Mesenchymal stem cell (in vitro differentiated cells and primary cell): ENCODE data around the gene ANAPC5.

Experiments
- DNase-seq: peaks from one replicate; pipeline ENCODE4 v3.0.0-alpha.2; 2013
- H2AFZ ChIP-seq: one replicate; pipeline ENCODE4 v1.6.1; 2013; ENCODE audit warnings: low read depth, mild to moderate bottlenecking, control low read depth, inconsistent platforms, low read length, moderate library complexity
- H2AK5ac ChIP-seq: 2 replicates; pipeline ENCODE4 v1.6.1; 2013; ENCODE audit warnings: low read length, moderate library complexity, mild to moderate bottlenecking, inconsistent platforms; ENCODE audit not compliant: severe bottlenecking
- H2BK120ac ChIP-seq: one replicate; pipeline ENCODE4 v1.6.1; 2013; ENCODE audit warnings: low read depth, mild to moderate bottlenecking, inconsistent platforms, low read length, moderate library complexity
- H2BK12ac ChIP-seq, 2 experiments: one replicate each; pipeline ENCODE4 v1.6.1; 2013; ENCODE audit warnings: inconsistent platforms in 2 of 2, low read length in 2 of 2, mild to moderate bottlenecking in 2 of 2, moderate library complexity in 2 of 2, control low read depth in 1 of 2
- H2BK15ac ChIP-seq: one replicate; pipeline ENCODE4 v1.6.1; 2013; ENCODE audit warnings: mild to moderate bottlenecking, low read depth, inconsistent platforms; ENCODE audit not compliant: poor library complexity, severe bottlenecking
- H2BK5ac ChIP-seq: 2 replicates; pipeline ENCODE4 v1.6.1; 2013; ENCODE audit warnings: low read depth, mild to moderate bottlenecking, low read length, control low read depth, inconsistent platforms; ENCODE audit not compliant: poor library complexity, severe bottlenecking
- H3K14ac ChIP-seq, 2 experiments: one replicate each; pipeline ENCODE4 v1.6.1; 2013; ENCODE audit warnings: inconsistent platforms in 2 of 2, low read length in 2 of 2, control low read depth in 1 of 2, mild to moderate bottlenecking in 1 of 2, moderate library complexity in 1 of 2
- H3K18ac ChIP-seq, 2 experiments: one replicate each; pipeline ENCODE4 v1.6.1; 2013; ENCODE audit warnings: inconsistent platforms in 2 of 2, low read length in 2 of 2, control low read depth in 1 of 2, low read depth in 1 of 2, mild to moderate bottlenecking in 1 of 2
- H3K23ac ChIP-seq, 2 experiments: one replicate each; pipeline ENCODE4 v1.6.1; 2013; ENCODE audit warnings: inconsistent platforms in 2 of 2, low read length in 2 of 2, mild to moderate bottlenecking in 2 of 2, moderate library complexity in 2 of 2, control low read depth in 1 of 2
- H3K27ac ChIP-seq: 2 replicates; pipeline ENCODE4 v1.5.1; 2013; ENCODE audit warnings: mild to moderate bottlenecking, moderate library complexity, low read length, control low read depth, inconsistent platforms; ENCODE audit not compliant: poor library complexity, severe bottlenecking
- H3K27me3 ChIP-seq, 2 experiments: 2 replicates each; pipeline versions ENCODE4 v1.6.1 to v1.7.0; 2013; ENCODE audit warnings: low read length in 2 of 2, mild to moderate bottlenecking in 2 of 2, moderate library complexity in 2 of 2, control low read depth in 1 of 2, inconsistent platforms in 1 of 2; ENCODE audit not compliant: control insufficient read depth in 1 of 2, insufficient read depth in 1 of 2
- H3K36me3 ChIP-seq, 2 experiments: 2 replicates each; pipeline versions ENCODE4 v1.6.1 to v1.7.0; 2013; ENCODE audit warnings: low read length in 2 of 2, control low read depth in 1 of 2, inconsistent platforms in 1 of 2, low read depth in 1 of 2, mild to moderate bottlenecking in 1 of 2; ENCODE audit not compliant: insufficient read depth in 2 of 2, control insufficient read depth in 1 of 2
- H3K4ac ChIP-seq, 2 experiments: one replicate each; pipeline ENCODE4 v1.6.1; 2013; ENCODE audit warnings: inconsistent platforms in 2 of 2, low read length in 2 of 2, mild to moderate bottlenecking in 2 of 2, moderate library complexity in 2 of 2, control low read depth in 1 of 2, low read depth in 1 of 2
- H3K4me1 ChIP-seq: 2 replicates; pipeline ENCODE4 v1.6.1; 2013; ENCODE audit warnings: low read depth, low read length, control low read depth; ENCODE audit not compliant: control insufficient read depth, insufficient read depth
- H3K4me2 ChIP-seq: 2 replicates; pipeline ENCODE4 v1.6.1; 2013; ENCODE audit warnings: low read length, mild to moderate bottlenecking, inconsistent platforms; ENCODE audit not compliant: poor library complexity, severe bottlenecking
- H3K4me3 ChIP-seq, 2 experiments: 2 replicates each; pipeline versions ENCODE4 v1.5.1 to v1.7.0; 2013; ENCODE audit warnings: low read length in 2 of 2, mild to moderate bottlenecking in 2 of 2, control low read depth in 1 of 2, low read depth in 1 of 2; ENCODE audit not compliant: insufficient read depth in 1 of 2
- H3K79me1 ChIP-seq: replicated peaks from 2 replicates; pipeline ENCODE4 v1.6.1; 2013; ENCODE audit warnings: mild to moderate bottlenecking, control low read depth, low read length, inconsistent platforms; ENCODE audit not compliant: poor library complexity, severe bottlenecking
- H3K9ac ChIP-seq: 2 replicates; pipeline ENCODE4 v1.7.0; 2013; ENCODE audit warnings: mild to moderate bottlenecking, low read length, moderate library complexity
- H3K9me3 ChIP-seq: 2 replicates; pipeline ENCODE4 v1.7.0; 2013; ENCODE audit warnings: mild to moderate bottlenecking, low read length; ENCODE audit not compliant: control insufficient read depth
- H4K8ac ChIP-seq: one replicate; pipeline ENCODE4 v1.6.1; 2013; ENCODE audit warnings: inconsistent platforms, mild to moderate bottlenecking, low read length, moderate library complexity
- H4K91ac ChIP-seq: one replicate; pipeline ENCODE4 v1.6.1; 2013; ENCODE audit warnings: mild to moderate bottlenecking, low read length, inconsistent platforms
- WGBS: methylation state at CpG from one replicate; pipeline ENCODE4 v1.1.7; 2013; ENCODE audit warnings: mixed read lengths; 5-methylcytosine and 5-hydroxymethylcytosine counted together

Gene ANAPC5

GRCh38 chr12:121356657-121357056 lies 4.4 kb upstream of the ANAPC5 start:
- Histone ChIP-seq H2BK15ac (no peak overlapping the region), H2BK120ac (no peak overlapping the region), H3K9me3 (no peaks in the 10 kb centered on the region), H2BK12ac (no peak overlapping the region), H2BK5ac (no peak overlapping the region), H3K27me3 (no peaks in the 10 kb centered on the region), H3K18ac (no peak overlapping the region), H3K4me2 (no peak overlapping the region), H3K36me3 (no peaks in the 10 kb centered on the region), H3K79me1 (no peaks in the 10 kb centered on the region), H3K4ac (no peak overlapping the region), H3K14ac (no peak overlapping the region), H3K4me3 (no peak overlapping the region), H4K8ac (no peak overlapping the region), H2AK5ac (no peak overlapping the region), H3K4me1 (no peaks in the 10 kb centered on the region), H2AFZ (no peak overlapping the region), H3K9ac (no peak overlapping the region), H4K91ac (no peak overlapping the region), H3K23ac (no peak overlapping the region), H3K27ac (no peak overlapping the region)
- no peak for DNase-seq
- 77% methylated on average over 3 of the region's 3 CpGs for WGBS

DNA sequence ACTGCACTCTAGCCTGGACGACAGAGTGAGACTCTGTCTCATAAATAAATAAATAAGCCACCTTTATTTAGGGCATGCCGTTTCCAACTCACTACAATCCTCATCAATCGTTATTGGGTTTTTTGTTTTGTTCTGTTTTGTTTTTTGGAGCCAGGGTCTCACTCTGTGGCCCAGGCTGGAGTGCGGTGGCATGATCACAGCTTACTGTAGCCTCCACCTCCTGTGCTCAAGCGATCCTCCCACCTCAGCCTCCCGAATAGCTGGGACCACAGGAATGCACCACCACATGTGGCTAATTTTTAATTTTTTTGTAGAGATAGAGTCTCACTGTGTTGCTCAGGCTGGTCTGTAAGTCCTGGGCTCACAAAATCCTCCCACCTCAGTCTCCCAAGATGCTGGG lies 3.6 kb upstream of the ANAPC5 start:
- H3K4me2 ChIP-seq = no peak overlapping the region
- no peaks in the 10 kb centered on the region for H3K79me1 ChIP-seq
- H2AK5ac ChIP-seq = no peak overlapping the region
- no peak overlapping the region for H3K27ac ChIP-seq
- H3K27me3 ChIP-seq = no peaks in the 10 kb centered on the region
- DNase-seq = no peak
- H2AFZ ChIP-seq = no peak overlapping the region
- H3K23ac ChIP-seq = no peak overlapping the region
- no peak overlapping the region for H3K18ac ChIP-seq
- H2BK15ac ChIP-seq = no peak overlapping the region
- no peaks in the 10 kb centered on the region for H3K36me3 ChIP-seq
- no peak overlapping the region for H3K9ac ChIP-seq
- no peak overlapping the region for H2BK5ac ChIP-seq
- no peak overlapping the region for H2BK12ac ChIP-seq
- H4K8ac ChIP-seq = no peak overlapping the region
- H3K4ac ChIP-seq = no peak overlapping the region
- H3K4me1 ChIP-seq = peaks cover 5% of the 10 kb centered on the region
- no peak overlapping the region for H2BK120ac ChIP-seq
- WGBS = 100% methylated on average over 1 of the region's 6 CpGs
- no peaks in the 10 kb centered on the region for H3K9me3 ChIP-seq
- H3K4me3 ChIP-seq = no peak overlapping the region
- no peak overlapping the region for H3K14ac ChIP-seq
- no peak overlapping the region for H4K91ac ChIP-seq

DNA sequence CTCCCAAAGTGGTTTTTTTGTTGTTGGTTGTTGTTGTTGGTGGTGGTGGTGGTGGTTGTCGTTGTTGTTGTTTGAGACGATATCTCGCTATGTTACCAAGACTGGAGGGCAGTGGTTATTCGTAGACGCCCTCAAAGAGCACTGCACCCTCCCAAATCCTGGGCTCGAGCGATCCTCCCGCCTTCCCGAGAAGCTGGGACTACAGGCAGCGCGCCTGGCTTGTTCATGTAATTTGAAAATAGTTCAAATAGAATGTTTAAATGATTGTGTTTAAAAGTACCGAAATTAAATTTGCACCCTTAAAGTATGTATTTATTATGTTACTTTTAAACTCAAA lies 439 bp upstream of the ANAPC5 start:
- H3K23ac ChIP-seq = no peak overlapping the region
- H3K14ac ChIP-seq = no peak overlapping the region
- no peak overlapping the region for H3K4ac ChIP-seq
- H3K9me3 ChIP-seq = no peaks in the 10 kb centered on the region
- H4K8ac ChIP-seq = no peak overlapping the region
- no peaks in the 10 kb centered on the region for H3K27me3 ChIP-seq
- no peak overlapping the region for H3K18ac ChIP-seq
- no peak overlapping the region for H2AFZ ChIP-seq
- H4K91ac ChIP-seq = no peak overlapping the region
- H2BK12ac ChIP-seq = no peak overlapping the region
- no peak overlapping the region for H2BK15ac ChIP-seq
- H3K4me2 ChIP-seq = peak overlapping the region; percentile 68
- H3K9ac ChIP-seq = peak overlapping the region; percentile 93
- H3K36me3 ChIP-seq = peaks cover 0 to 1% of the 10 kb centered on the region in 2 experiments
- peaks cover 5% of the 10 kb centered on the region for H3K4me1 ChIP-seq
- no peak overlapping the region for H2AK5ac ChIP-seq
- H2BK5ac ChIP-seq = no peak overlapping the region
- no peak for DNase-seq
- no peak overlapping the region for H2BK120ac ChIP-seq
- H3K4me3 ChIP-seq = peak overlapping the region; percentile 50 to 96
- peak overlapping the region; percentile 36 for H3K27ac ChIP-seq
- WGBS = 0% methylated on average over 4 of the region's 12 CpGs
- peaks cover 2% of the 10 kb centered on the region for H3K79me1 ChIP-seq

GRCh38 chr12:121346747-121347146 lies 5.5 kb downstream of the ANAPC5 start:
- Histone ChIP-seq H3K4me2 (no peak overlapping the region), H3K27ac (no peak overlapping the region), H2AFZ (no peak overlapping the region), H2BK5ac (no peak overlapping the region), H2BK12ac (no peak overlapping the region), H4K8ac (no peak overlapping the region), H3K9ac (no peak overlapping the region), H3K9me3 (no peaks in the 10 kb centered on the region), H4K91ac (no peak overlapping the region), H3K4me3 (no peak overlapping the region), H3K4ac (no peak overlapping the region), H3K23ac (no peak overlapping the region), H2AK5ac (no peak overlapping the region), H3K18ac (no peak overlapping the region), H3K27me3 (no peaks in the 10 kb centered on the region), H3K4me1 (peaks cover 5% of the 10 kb centered on the region), H3K79me1 (peaks cover 20% of the 10 kb centered on the region), H3K14ac (no peak overlapping the region), H2BK15ac (no peak overlapping the region), H2BK120ac (no peak overlapping the region), H3K36me3 (peaks cover 11 to 58% of the 10 kb centered on the region in 2 experiments)
- DNase-seq = no peak
- no CpG with 5 or more reads among the region's 2 CpGs for WGBS
